ENCODE results near the gene COL6A1. TPM values are rescaled to one million over a fixed set of nuclear protein-coding genes. Genes with fewer than 3 reads are reported as not detected.
A peak's percentile ranks its signal among the peaks of the same experiment; 100 is the strongest.

The COL6A1 gene
- polyA plus RNA-seq, 1 experiment, result 493 TPM

- Histone ChIP-seq H3K4me3 (ENCODE audit: low read depth, low read length) (no peak overlapping the region), H3K27ac (ENCODE audit: low read depth, low read length) (no peak overlapping the region), H3K9me3 (ENCODE audit: control insufficient read depth, insufficient read depth, low read length) (no peaks in the 10 kb centered on the region; the same call in 1 of the 2 replicates), H3K27me3 (ENCODE audit: control insufficient read depth, insufficient read depth, low read length) (no peaks in the 10 kb centered on the region)
- ChIA-PET POLR2A (no interaction called here), CTCF (no interaction called here)
- no peak for DNase-seq (ENCODE audit: low read depth, low spot score)
- TF ChIP-seq CTCF (IDR thresholded peaks at IDR 0.05; ENCODE audit: low read depth, low read length), result no peak
These were observed 7.9 kb downstream of the COL6A1 start for GRCh38 chr21:45989355-45990048.

- ChIA-PET CTCF (no interaction called here), POLR2A (interaction anchor here (1.4 kb wide), 1 partner anchor 38 kb away, joined by 7 read pairs; no protein-coding TSS in a partner anchor)
- no peaks in the 10 kb centered on the region; the same call in 1 of the 2 replicates for H3K9me3 ChIP-seq (ENCODE audit: control insufficient read depth, insufficient read depth, low read length)
- H3K4me3 ChIP-seq (ENCODE audit: low read depth, low read length), result no peak overlapping the region
- no peak for DNase-seq (ENCODE audit: low read depth, low spot score)
- H3K27me3 ChIP-seq (ENCODE audit: control insufficient read depth, insufficient read depth, low read length), result no peaks in the 10 kb centered on the region
- TF ChIP-seq CTCF (IDR thresholded peaks at IDR 0.05; ENCODE audit: low read depth, low read length), result no peak
- peak overlapping the region; percentile 11 for H3K27ac ChIP-seq (ENCODE audit: low read depth, low read length)
These were observed 8.6 kb downstream of the COL6A1 start for GRCh38 chr21:45990049-45990711.

GRCh38 chr21:45990741-45991605, 9.4 kb downstream of the COL6A1 start:
- CTCF ChIA-PET, result no interaction called here

GRCh38 chr21:45991606-45992300, 10.2 kb downstream of the COL6A1 start:
- H3K27me3 ChIP-seq (ENCODE audit: control insufficient read depth, insufficient read depth, low read length), result no peaks in the 10 kb centered on the region
- H3K9me3 ChIP-seq (ENCODE audit: control insufficient read depth, insufficient read depth, low read length), result no peaks in the 10 kb centered on the region; the same call in 1 of the 2 replicates
- no peak for TF ChIP-seq CTCF (IDR thresholded peaks at IDR 0.05; ENCODE audit: low read depth, low read length)
- ChIA-PET POLR2A (interaction anchor here (0.9 to 1.5 kb wide), 5 partner anchors 8 to 36 kb away, joined by 3 to 7 read pairs (median 3); partner anchors contain the start of gene COL6A1), CTCF (no interaction called here)
- no peak for DNase-seq (ENCODE audit: low read depth, low spot score)
- no peak overlapping the region for H3K4me3 ChIP-seq (ENCODE audit: low read depth, low read length)
- peak overlapping the region; percentile 39 for H3K27ac ChIP-seq (ENCODE audit: low read depth, low read length)

More at GRCh38 chr21:45990741-45991605, 9.4 kb downstream of the COL6A1 start:
- DNase-seq (ENCODE audit: low read depth, low spot score), result no peak
- no peaks in the 10 kb centered on the region for H3K27me3 ChIP-seq (ENCODE audit: control insufficient read depth, insufficient read depth, low read length)
- H3K9me3 ChIP-seq (ENCODE audit: control insufficient read depth, insufficient read depth, low read length), result no peaks in the 10 kb centered on the region; the same call in 1 of the 2 replicates
- no peak overlapping the region for H3K4me3 ChIP-seq (ENCODE audit: low read depth, low read length)
- POLR2A ChIA-PET, result interaction anchor here (1.3 to 1.5 kb wide), 3 partner anchors 9 to 37 kb away, joined by 3 to 7 read pairs (median 3); partner anchors contain the start of gene COL6A1
- TF ChIP-seq CTCF (IDR thresholded peaks at IDR 0.05; ENCODE audit: low read depth, low read length), result no peak
- H3K27ac ChIP-seq (ENCODE audit: low read depth, low read length), result peak overlapping the region; percentile 31

Measured in AG04450 (cell line).